ENCODE measurements around the gene PRKCA. TPM values are rescaled to one million over a fixed set of nuclear protein-coding genes. Genes with fewer than 3 reads are reported as not detected.

The PRKCA gene
- total RNA-seq, 4 donors from 2014 or later, result 26.0 to 89.0 (median 32.8) TPM

- Histone ChIP-seq H3K27me3 (no peaks in the 10 kb centered on the region), H3K27ac (no peak overlapping the region), H3K4me3 (no peak overlapping the region), H3K4me1 (no peaks in the 10 kb centered on the region), H3K9me3 (no peaks in the 10 kb centered on the region), H3K36me3 (no peaks in the 10 kb centered on the region)
- no peak for ATAC-seq
- TF ChIP-seq POLR2A (IDR thresholded peaks at IDR 0.05), result no peak
- no peak for TF ChIP-seq POLR2AphosphoS5 (IDR thresholded peaks at IDR 0.05)
- no peak for TF ChIP-seq EP300 (IDR thresholded peaks at IDR 0.05)
- TF ChIP-seq CTCF (IDR thresholded peaks at IDR 0.05), result no peak
- 63 to 83% methylated on average over 1 to 2 of the region's 4 CpGs for WGBS, 2 donors (ENCODE audit: low coverage in 1 of 2)
Observed at GRCh38 chr17:66664336-66664735, 361.9 kb downstream of the PRKCA start.

- no peaks in the 10 kb centered on the region for H3K9me3 ChIP-seq
- H3K36me3 ChIP-seq, result no peaks in the 10 kb centered on the region
- no peak overlapping the region for H3K27ac ChIP-seq
- no peak overlapping the region for H3K4me3 ChIP-seq
- ATAC-seq, result no peak
- 80 to 93% methylated on average over 1 to 2 of the region's 4 CpGs for WGBS, 2 donors (ENCODE audit: low coverage in 1 of 2)
- TF ChIP-seq EP300 (IDR thresholded peaks at IDR 0.05) (no peak), POLR2AphosphoS5 (IDR thresholded peaks at IDR 0.05) (no peak), POLR2A (IDR thresholded peaks at IDR 0.05) (no peak), CTCF (IDR thresholded peaks at IDR 0.05) (no peak)
- no peaks in the 10 kb centered on the region for H3K4me1 ChIP-seq
- no peaks in the 10 kb centered on the region for H3K27me3 ChIP-seq
Observed at GRCh38 chr17:66665194-66665593, 362.8 kb downstream of the PRKCA start.

- WGBS, 2 donors (ENCODE audit: low coverage in 1 of 2), result 89 to 100% methylated on average over 1 to 5 of the region's 5 CpGs
- Histone ChIP-seq H3K27ac (no peak overlapping the region), H3K36me3 (no peaks in the 10 kb centered on the region), H3K27me3 (no peaks in the 10 kb centered on the region), H3K4me1 (peaks cover 0 to 7% (median 0%) of the 10 kb centered on the region in 3 donors), H3K4me3 (no peak overlapping the region), H3K9me3 (no peaks in the 10 kb centered on the region)
- TF ChIP-seq POLR2AphosphoS5 (IDR thresholded peaks at IDR 0.05) (no peak), EP300 (IDR thresholded peaks at IDR 0.05) (no peak), POLR2A (IDR thresholded peaks at IDR 0.05) (no peak), CTCF (IDR thresholded peaks at IDR 0.05) (no peak)
- ATAC-seq, result no peak
Observed at GRCh38 chr17:66667090-66667489, 364.7 kb downstream of the PRKCA start.

GRCh38 chr17:66667491-66668030 lies 365.1 kb downstream of the PRKCA start:
- ATAC-seq, result no peak

More at GRCh38 chr17:66667491-66668030, 365.1 kb downstream of the PRKCA start:
- H3K4me3 ChIP-seq, result no peak overlapping the region
- H3K36me3 ChIP-seq, result no peaks in the 10 kb centered on the region
- no peaks in the 10 kb centered on the region for H3K9me3 ChIP-seq
- H3K4me1 ChIP-seq, result peaks cover 0 to 12% (median 0%) of the 10 kb centered on the region in 3 donors
- H3K27ac ChIP-seq, result no peak overlapping the region
- 88% methylated on average over 4 of the region's 4 CpGs for WGBS, 2 donors (ENCODE audit: low coverage in 1 of 2)
- TF ChIP-seq EP300 (IDR thresholded peaks at IDR 0.05) (no peak), CTCF (IDR thresholded peaks at IDR 0.05) (no peak), POLR2A (IDR thresholded peaks at IDR 0.05) (no peak), POLR2AphosphoS5 (IDR thresholded peaks at IDR 0.05) (no peak)
- H3K27me3 ChIP-seq, result no peaks in the 10 kb centered on the region

Data from gastroesophageal sphincter (tissue), 4 donors.